OCI-LY7 (cell line): ENCODE data around the gene TFIP11. TPM values are rescaled to one million over a fixed set of nuclear protein-coding genes. Genes with fewer than 3 reads are reported as not detected.

Experiments used
- BruUV-seq: library from RNA; stranded (reverse); fragments of 400-500 nt; replicated peaks from 2 replicates; lab custom pipeline; 2021; lab: Mats Ljungman, UMichigan
- CTCF ChIA-PET: fragments of 300-600 bp; sonication (Branson Sonifier 250); formaldehyde crosslinking; loops from one replicate; lab custom pipeline; 2022; ENCODE audit warnings: antibody characterized with exemption; ENCODE audit not compliant: unreplicated experiment; lab: Charles Lee
- POLR2A ChIA-PET: fragments of 300-600 bp; sonication (Branson Sonifier 250); formaldehyde crosslinking; loops from one replicate; lab custom pipeline; 2022; ENCODE audit warnings: antibody characterized with exemption; lab: Charles Lee
- DNase-seq: peaks from one replicate; pipeline ENCODE4 v3.0.0-alpha.2; 2015; ENCODE audit warnings: low spot score
- H2AFZ ChIP-seq: fragments of 200-600 bp; sonication (generic), shearing (Covaris generic); 2 replicates; pipeline ENCODE4 v1.6.1; 2014; ENCODE audit warnings: mild to moderate bottlenecking, antibody characterized with exemption, low read length, moderate library complexity
- H3K27ac ChIP-seq: fragments of 200-600 bp; sonication (generic); 2 replicates; pipeline ENCODE4 v1.5.1; 2014; ENCODE audit warnings: mixed run types, low read depth, mild to moderate bottlenecking, moderate library complexity, low read length, inconsistent platforms; ENCODE audit not compliant: poor library complexity, severe bottlenecking
- H3K36me3 ChIP-seq: fragments of 200-600 bp; sonication (generic); 2 replicates; pipeline ENCODE4 v1.6.1; 2014; ENCODE audit warnings: mild to moderate bottlenecking, antibody characterized with exemption, low read length, moderate library complexity, mixed read lengths; ENCODE audit not compliant: insufficient read depth
- H3K4me1 ChIP-seq: fragments of 200-600 bp; sonication (generic); 2 replicates; pipeline ENCODE4 v1.5.1; 2014; ENCODE audit warnings: mild to moderate bottlenecking, low read length; ENCODE audit not compliant: insufficient read depth, poor library complexity, severe bottlenecking
- H3K4me2 ChIP-seq: fragments of 200-600 bp; sonication (generic); 2 replicates; pipeline ENCODE4 v1.6.1; 2014; ENCODE audit warnings: mild to moderate bottlenecking, low read length
- H3K4me3 ChIP-seq: fragments of 200-600 bp; sonication (generic); 2 replicates; pipeline ENCODE4 v1.5.1; 2014; ENCODE audit warnings: mild to moderate bottlenecking, low read depth, low read length; ENCODE audit not compliant: poor library complexity, severe bottlenecking
- H3K79me2 ChIP-seq: fragments of 200-600 bp; sonication (generic); 2 replicates; pipeline ENCODE4 v1.6.1; 2016; ENCODE audit warnings: low read depth, mild to moderate bottlenecking, low read length, moderate library complexity, mixed read lengths; ENCODE audit not compliant: insufficient read depth
- H3K9me2 ChIP-seq: fragments of 200-600 bp; sonication (generic); 2 replicates; pipeline ENCODE4 v1.6.1; 2016; ENCODE audit warnings: mild to moderate bottlenecking, low read length, mixed read lengths; ENCODE audit not compliant: insufficient read depth
- H3K9me3 ChIP-seq: fragments of 200-600 bp; sonication (generic); 2 replicates; pipeline ENCODE4 v1.6.1; 2014; ENCODE audit warnings: mild to moderate bottlenecking, mixed run types, low read length, mixed read lengths
- H4K20me1 ChIP-seq: fragments of 200-600 bp; sonication (generic); 2 replicates; pipeline ENCODE4 v1.6.1; 2014; ENCODE audit warnings: mild to moderate bottlenecking, antibody characterized with exemption, low read length, moderate library complexity, mixed read lengths; ENCODE audit not compliant: insufficient read depth
- CTCF ChIP-seq: fragments of 200-600 bp; sonication (generic); conservative IDR thresholded peaks from 2 replicates; pipeline ENCODE4 v1.5.1; 2014; ENCODE audit warnings: mild to moderate bottlenecking, antibody characterized with exemption, low read length, moderate library complexity, mixed read lengths
- EZH2phosphoT487 ChIP-seq: fragments of 200-600 bp; sonication (generic); IDR thresholded peaks from 2 replicates; pipeline ENCODE4 v1.6.1; 2018; ENCODE audit warnings: low read depth, borderline replicate concordance, mild to moderate bottlenecking, mixed run types, antibody characterized with exemption, low read length, moderate library complexity, mixed read lengths
- intact Hi-C: fragments of 100-400 bp; cut with micrococcal nuclease; formaldehyde crosslinking; loops from one replicate; pipeline ENCODE4 v1.10.0; 2022; ENCODE audit not compliant: unreplicated experiment
- total RNA-seq, 2 experiments: library from RNA; depleted of rRNA in 1 of 2; stranded (reverse); fragments of >200 nt in 1 of 2; shearing (Covaris generic) in 1 of 2; gene quantifications; 2 replicates each; pipeline ENCODE4 v1.2.3, GENCODE V29; 2014 to 2022

Gene TFIP11
- total RNA-seq, 2 experiments from 2014 or later: 45.2 to 54.5 TPM

DNA sequence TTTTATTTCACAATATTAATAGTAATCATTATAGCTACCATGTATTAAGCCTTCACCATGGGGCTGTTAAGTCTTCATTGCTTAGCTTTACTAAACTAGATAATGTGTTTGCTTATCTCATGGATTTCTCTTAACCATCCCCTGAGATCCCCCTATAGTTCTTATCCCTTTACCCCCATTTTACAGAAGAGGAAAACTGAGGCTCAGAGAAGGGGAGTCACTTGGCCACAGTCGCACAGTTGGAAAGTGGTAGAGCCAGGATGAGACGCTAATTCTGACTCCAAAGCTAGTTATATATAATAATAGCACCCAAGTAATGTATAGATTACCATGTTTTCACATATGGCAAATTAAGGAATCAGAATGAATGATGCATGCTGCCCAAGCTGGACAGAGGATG, 9.7 kb upstream of the TFIP11 start:
- TF ChIP-seq CTCF (no peak), EZH2phosphoT487 (no peak)
- no peaks in the 10 kb centered on the region for H3K9me2 ChIP-seq
- H3K4me3 ChIP-seq: no peak overlapping the region
- no peak overlapping the region for H3K27ac ChIP-seq
- ChIA-PET POLR2A (interaction anchor here (1.1 kb wide), 1 partner anchor 14 kb away, joined by 3 read pairs; no protein-coding TSS in a partner anchor), CTCF (no interaction called here)
- H4K20me1 ChIP-seq: no peaks in the 10 kb centered on the region
- no peaks in the 10 kb centered on the region for H3K79me2 ChIP-seq
- H3K4me2 ChIP-seq: no peak overlapping the region
- H2AFZ ChIP-seq: no peak overlapping the region
- no peaks in the 10 kb centered on the region for H3K9me3 ChIP-seq
- intact Hi-C loops: no loop called here
- BruUV-seq: no TSS peak
- H3K36me3 ChIP-seq: peaks cover 11% of the 10 kb centered on the region; the same call in 1 of the 2 replicates
- DNase-seq: no peak
- H3K4me1 ChIP-seq: peaks cover 11% of the 10 kb centered on the region

DNA sequence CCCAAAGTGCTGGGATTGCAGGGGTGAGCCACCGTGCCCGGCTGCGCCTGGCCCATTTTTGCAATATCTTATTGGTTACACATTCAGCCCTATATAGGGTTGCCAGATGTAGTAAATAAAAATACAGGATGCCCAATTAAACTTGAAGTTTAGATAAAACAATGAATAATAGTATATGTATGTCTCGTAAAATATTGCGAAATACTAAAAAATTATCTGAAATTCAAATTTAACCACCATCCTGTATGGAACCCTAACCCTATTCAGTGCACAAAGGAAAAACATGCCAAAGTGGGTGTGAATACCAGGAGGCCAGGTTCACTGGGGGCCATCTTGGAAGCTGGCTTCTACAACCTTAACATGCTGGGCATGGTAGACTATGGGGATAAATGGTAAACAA, 5.2 kb upstream of the TFIP11 start:
- Histone ChIP-seq H3K36me3 (no peaks in the 10 kb centered on the region), H3K27ac (no peak overlapping the region), H3K4me3 (no peak overlapping the region), H3K4me2 (no peak overlapping the region), H3K9me3 (no peaks in the 10 kb centered on the region), H3K9me2 (no peaks in the 10 kb centered on the region), H3K79me2 (peaks cover 16% of the 10 kb centered on the region), H4K20me1 (no peaks in the 10 kb centered on the region), H3K4me1 (peaks cover 23% of the 10 kb centered on the region), H2AFZ (no peak overlapping the region)
- intact Hi-C loops: no loop called here
- BruUV-seq: no TSS peak
- ChIA-PET CTCF (interaction anchor here (0.6 kb wide), 1 partner anchor 23 kb away, joined by 3 read pairs; no protein-coding TSS in a partner anchor), POLR2A (no interaction called here)
- TF ChIP-seq CTCF (no peak), EZH2phosphoT487 (no peak)
- no peak for DNase-seq

DNA sequence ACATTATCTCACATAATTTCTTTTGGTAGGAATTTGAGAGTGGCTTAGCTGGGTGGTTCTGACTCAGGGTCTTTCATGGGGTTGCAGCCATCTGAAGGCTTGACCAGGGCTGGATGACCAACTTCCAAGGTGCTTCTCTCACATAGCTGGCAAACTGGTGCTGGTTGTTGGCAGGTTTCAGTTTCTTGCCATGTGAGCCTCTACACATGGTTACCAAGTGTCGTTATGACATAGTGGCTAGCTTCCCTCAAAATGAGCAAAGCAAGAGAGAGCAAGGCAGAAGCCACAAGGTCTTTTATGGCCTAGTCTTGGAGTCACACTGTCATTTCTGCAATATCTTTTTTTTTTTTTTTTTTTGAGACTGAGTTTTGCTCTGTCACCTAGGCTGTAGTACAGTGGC, 4.2 kb upstream of the TFIP11 start:
- H3K27ac ChIP-seq: no peak overlapping the region
- intact Hi-C loops: no loop called here
- H3K36me3 ChIP-seq: no peaks in the 10 kb centered on the region
- H3K79me2 ChIP-seq: peaks cover 24% of the 10 kb centered on the region
- H3K4me1 ChIP-seq: peaks cover 25% of the 10 kb centered on the region
- no peak overlapping the region for H3K4me3 ChIP-seq
- H3K4me2 ChIP-seq: no peak overlapping the region
- BruUV-seq: no TSS peak
- H2AFZ ChIP-seq: no peak overlapping the region
- no peak for TF ChIP-seq CTCF
- TF ChIP-seq EZH2phosphoT487: no peak
- H3K9me2 ChIP-seq: no peaks in the 10 kb centered on the region
- POLR2A ChIA-PET: interaction anchor here (0.7 to 1.0 kb wide), 2 partner anchors 16 to 18 kb away, joined by 3 to 5 read pairs; no protein-coding TSS in a partner anchor
- H4K20me1 ChIP-seq: no peaks in the 10 kb centered on the region; the same call in 1 of the 2 replicates
- DNase-seq: no peak
- no peaks in the 10 kb centered on the region for H3K9me3 ChIP-seq
- CTCF ChIA-PET: interaction anchor here (0.6 kb wide), 1 partner anchor 947 kb away, joined by 3 read pairs; no protein-coding TSS in a partner anchor
